GM12891 (cell line): ENCODE results near the gene CAPSL.

Experiments used
- PAX5 ChIP-seq: IDR thresholded peaks from 2 replicates; pipeline ENCODE4 v1.6.1; 2011; ENCODE audit warnings: low read length, moderate library complexity, mild to moderate bottlenecking; ENCODE audit not compliant: insufficient read depth, severe bottlenecking
- POLR2A ChIP-seq: IDR thresholded peaks from 2 replicates; pipeline ENCODE4 v1.6.1; 2011; ENCODE audit warnings: low read depth, low read length, control low read depth
- POLR2AphosphoS5 ChIP-seq: IDR thresholded peaks from 2 replicates; pipeline ENCODE4 v1.6.1; 2011; ENCODE audit warnings: low read depth, low read length, control low read depth
- POU2F2 ChIP-seq: IDR thresholded peaks from 2 replicates; pipeline ENCODE4 v1.6.1; 2011; ENCODE audit warnings: low read depth, mild to moderate bottlenecking, control low read depth, low read length, moderate library complexity
- SPI1 ChIP-seq: IDR thresholded peaks from 2 replicates; pipeline ENCODE4 v1.6.1; 2011; ENCODE audit warnings: low read depth, low read length, control low read depth
- TAF1 ChIP-seq: IDR thresholded peaks from 2 replicates; pipeline ENCODE4 v1.6.1; 2011; ENCODE audit warnings: low read depth, low read length, control low read depth

DNA sequence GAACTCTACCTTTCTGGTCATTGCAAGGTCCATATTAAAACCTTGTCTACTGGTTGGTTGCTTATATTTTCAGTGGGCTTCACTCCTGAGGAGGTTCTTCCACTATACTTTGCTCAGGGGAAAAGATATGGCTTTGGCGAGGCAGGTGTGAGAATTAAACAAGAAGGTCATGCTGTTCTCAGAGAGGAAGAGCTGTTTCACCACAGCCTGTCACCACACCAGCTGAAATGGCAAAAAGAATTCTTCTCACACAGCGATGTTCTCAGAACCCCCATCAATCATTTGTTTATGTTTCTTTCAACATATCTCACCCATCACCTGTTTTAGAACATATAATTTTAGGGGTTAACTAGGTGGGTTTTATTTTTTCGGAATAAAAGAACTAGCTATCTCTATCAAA, 38.6 kb downstream of the CAPSL start:
- TF ChIP-seq POLR2A (no peak), POLR2AphosphoS5 (no peak), TAF1 (no peak), PAX5 (no peak), SPI1 (peak; percentile 60), POU2F2 (no peak)
